M059J (cell line): ENCODE results near the gene ELP1. TPM values are rescaled to one million over a fixed set of nuclear protein-coding genes. Genes with fewer than 3 reads are reported as not detected.
A peak's percentile ranks its signal among the peaks of the same experiment; 100 is the strongest.

Experiments used
- DNase-seq: peaks from one replicate; pipeline ENCODE4 v3.0.0-alpha.2; 2012; ENCODE audit warnings: low read depth
- total RNA-seq: library from RNA; depleted of rRNA; stranded (reverse); fragments of >200 nt; shearing (Covaris generic); gene quantifications from 2 replicates; pipeline ENCODE4 v1.2.3, GENCODE V29; 2014

The ELP1 gene
- total RNA-seq, 1 experiment from 2014 or later = 27.6 TPM

GRCh38 chr9:108882052-108882888 lies 51.7 kb downstream of the ELP1 start:
- no peak for DNase-seq

GRCh38 chr9:108880738-108881316 lies 53.1 kb downstream of the ELP1 start:
- DNase-seq = no peak

GRCh38 chr9:108877524-108877923 lies 56.4 kb downstream of the ELP1 start:
- no peak for DNase-seq

GRCh38 chr9:108876425-108876824 lies 57.5 kb downstream of the ELP1 start:
- DNase-seq = no peak

GRCh38 chr9:108874058-108874788 lies 59.7 kb downstream of the ELP1 start:
- DNase-seq = no peak

GRCh38 chr9:108869092-108869725 lies 64.7 kb downstream of the ELP1 start:
- DNase-seq = peak; percentile 50

GRCh38 chr9:108867829-108868228 lies 66.1 kb downstream of the ELP1 start:
- no peak for DNase-seq

GRCh38 chr9:108867116-108867515 lies 66.8 kb downstream of the ELP1 start:
- no peak for DNase-seq

- no peak for DNase-seq
These were observed 67.9 kb downstream of the ELP1 start for GRCh38 chr9:108866001-108866420.

GRCh38 chr9:108865037-108865436 lies 68.9 kb downstream of the ELP1 start:
- peak; percentile 61 for DNase-seq

- DNase-seq = no peak
These were observed 69.5 kb downstream of the ELP1 start for GRCh38 chr9:108864446-108864845.

- DNase-seq = no peak
These were observed 70.0 kb downstream of the ELP1 start for GRCh38 chr9:108863891-108864290.

GRCh38 chr9:108861997-108862396 lies 71.9 kb downstream of the ELP1 start, which contains the start of gene ACTL7A:
TSS of gene ACTL7A (plus strand) at chr9:108862266. CDS start at chr9:108862323, 57 bp downstream.
- DNase-seq = no peak

GRCh38 chr9:108861464-108861863 lies 72.5 kb downstream of the ELP1 start:
- DNase-seq = no peak

- DNase-seq = no peak
These were observed 73.2 kb downstream of the ELP1 start for GRCh38 chr9:108860764-108861163.

GRCh38 chr9:108860354-108860753 lies 73.6 kb downstream of the ELP1 start:
- no peak for DNase-seq

GRCh38 chr9:108859459-108860114 lies 74.3 kb downstream of the ELP1 start:
- peak; percentile 17 for DNase-seq

- DNase-seq = no peak
These were observed 76.4 kb downstream of the ELP1 start for GRCh38 chr9:108857572-108857971.

- DNase-seq = no peak
These were observed 78.0 kb downstream of the ELP1 start, which contains the start of gene ACTL7B for GRCh38 chr9:108855888-108856287. TSS of gene ACTL7B (minus strand) at chr9:108855986. CDS start at chr9:108855930, 56 bp downstream.

GRCh38 chr9:108855529-108855886 lies 78.4 kb downstream of the ELP1 start:
- DNase-seq = no peak
